GM12878 (cell line): Measurements from ENCODE around the gene TGFBR3. TPM values are rescaled to one million over a fixed set of nuclear protein-coding genes. Genes with fewer than 3 reads are reported as not detected.

Source experiments
- ATAC-seq: fragments of 200-7000 bp; cut with Tn5 transposase; 3 replicates; pipeline ENCODE4 v1.9.1; 2020; ENCODE audit warnings: mild to moderate bottlenecking, moderate library complexity
- BruUV-seq: library from RNA; stranded (reverse); fragments of 400-500 nt; replicated peaks from 2 replicates; lab custom pipeline; 2021; lab: Mats Ljungman, UMichigan
- CTCF ChIA-PET: fragments of 300-600 bp; sonication (Branson Sonifier 250); formaldehyde crosslinking; extraction: SDS; loops from one replicate; lab custom pipeline; 2021; ENCODE audit warnings: inconsistent platforms; lab: Yijun Ruan, JAX
- POLR2A ChIA-PET: fragments of 350-600 bp; formaldehyde crosslinking; extraction: SDS; loops from one replicate; lab custom pipeline; 2021; ENCODE audit warnings: inconsistent platforms; lab: Charles Lee
- RAD21 ChIA-PET: fragments of 300-600 bp; sonication (Branson Sonifier 250); formaldehyde crosslinking; loops from one replicate; lab custom pipeline; 2023; ENCODE audit warnings: antibody characterized with exemption; ENCODE audit not compliant: unreplicated experiment; lab: Charles Lee
- SMC1A ChIA-PET: fragments of 300-600 bp; sonication (Branson Sonifier 250); formaldehyde crosslinking; loops from one replicate; lab custom pipeline; 2023; ENCODE audit not compliant: unreplicated experiment, uncharacterized antibody; lab: Charles Lee
- DNase-seq: peaks from one replicate; pipeline ENCODE4 v3.0.0-alpha.2; 2011; ENCODE audit warnings: low read depth, low spot score
- FAIRE-seq: peaks from 3 replicates; lab custom pipeline; 2011; peaks lifted over from hg19 to GRCh38; lab: Jason Lieb, UNC
- H2AFZ ChIP-seq: 2 replicates; pipeline ENCODE4 v1.6.0; 2011; ENCODE audit warnings: low read depth, low read length, control low read depth; ENCODE audit not compliant: control insufficient read depth
- H3K27ac ChIP-seq: 2 replicates; pipeline ENCODE4 v1.5.1; 2011; ENCODE audit warnings: control low read depth; ENCODE audit not compliant: control insufficient read depth, insufficient read depth
- H3K27me3 ChIP-seq, 2 experiments: replicated peaks in 1 of 2; 2 replicates each; pipeline versions ENCODE4 v1.6.0 to v1.6.1; 2011; ENCODE audit warnings: low read length in 1 of 2; ENCODE audit not compliant: control insufficient read depth in 2 of 2, insufficient read depth in 2 of 2
- H3K36me3 ChIP-seq, 2 experiments: 2 replicates each; pipeline ENCODE4 v1.5.1; 2011; ENCODE audit warnings: low read length in 1 of 2; ENCODE audit not compliant: control insufficient read depth in 2 of 2, insufficient read depth in 2 of 2
- H3K4me1 ChIP-seq: 2 replicates; pipeline ENCODE4 v1.6.1; 2011; ENCODE audit warnings: mild to moderate bottlenecking, low read length, moderate library complexity, mixed read lengths; ENCODE audit not compliant: control insufficient read depth, insufficient read depth
- H3K4me2 ChIP-seq: 2 replicates; pipeline ENCODE4 v1.6.0; 2011; ENCODE audit warnings: control low read depth; ENCODE audit not compliant: control insufficient read depth, insufficient read depth
- H3K4me3 ChIP-seq: fragments of 200-600 bp; sonication (generic); 2 replicates; pipeline ENCODE4 v1.5.1; 2016
- H3K79me2 ChIP-seq: 2 replicates; pipeline ENCODE4 v1.6.0; 2011; ENCODE audit warnings: low read length; ENCODE audit not compliant: control insufficient read depth, insufficient read depth
- H3K9ac ChIP-seq: 2 replicates; pipeline ENCODE4 v1.8.0; 2011; ENCODE audit warnings: low read length, control low read depth, mixed read lengths; ENCODE audit not compliant: control insufficient read depth, insufficient read depth
- H3K9me3 ChIP-seq: replicated peaks from 3 replicates; pipeline ENCODE4 v1.5.1; 2011; ENCODE audit warnings: mild to moderate bottlenecking, low read length; ENCODE audit not compliant: control insufficient read depth, insufficient read depth
- H4K20me1 ChIP-seq: 2 replicates; pipeline ENCODE4 v1.6.0; 2011; ENCODE audit not compliant: control insufficient read depth, insufficient read depth
- CBX5 ChIP-seq: sonication (generic); IDR thresholded peaks from 2 replicates; pipeline ENCODE4 v1.6.1; 2016; ENCODE audit warnings: low read depth, moderate library complexity, mild to moderate bottlenecking, inconsistent platforms
- CEBPB ChIP-seq, 2 experiments: fragments of 150-350 bp in 1 of 2; IDR thresholded peaks; 2 replicates each; pipeline ENCODE4 v1.6.1; 2012 to 2014; ENCODE audit warnings: low read depth in 2 of 2, low read length in 2 of 2, borderline replicate concordance in 1 of 2, inconsistent platforms in 1 of 2
- HDGF ChIP-seq: fragments of 450-650 bp; IDR thresholded peaks from 2 replicates; pipeline ENCODE4 v1.6.1; 2016; ENCODE audit warnings: antibody characterized with exemption
- IRF4 ChIP-seq: IDR thresholded peaks from 2 replicates; pipeline ENCODE4 v1.6.1; 2011; ENCODE audit warnings: low read depth, low read length
- JUND ChIP-seq: IDR thresholded peaks from 2 replicates; pipeline ENCODE4 v1.6.1; 2012; ENCODE audit warnings: low read depth, mild to moderate bottlenecking, low read length, improper control_type of control experiment, moderate library complexity
- KAT2A ChIP-seq: conservative IDR thresholded peaks from 2 replicates; pipeline ENCODE4 v1.6.1; 2011; ENCODE audit warnings: low read depth, low read length; ENCODE audit not compliant: control insufficient read depth
- MTA3 ChIP-seq: IDR thresholded peaks from 2 replicates; pipeline ENCODE4 v1.6.1; 2012; ENCODE audit warnings: low read length, inconsistent platforms, borderline replicate concordance
- NR2F1 ChIP-seq: fragments of 450-650 bp; conservative IDR thresholded peaks from 2 replicates; pipeline ENCODE4 v1.6.1; 2017; ENCODE audit warnings: mild to moderate bottlenecking
- SRF ChIP-seq, 2 experiments: IDR thresholded peaks; 2 replicates each; pipeline ENCODE4 v1.6.1; 2011; ENCODE audit warnings: low read depth in 2 of 2, low read length in 2 of 2, mild to moderate bottlenecking in 1 of 2, moderate library complexity in 1 of 2
- STAT3 ChIP-seq: IDR thresholded peaks from 2 replicates; pipeline ENCODE4 v1.6.1; 2011; ENCODE audit warnings: low read depth, low read length, improper control_type of control experiment
- ZNF217 ChIP-seq: fragments of 450-650 bp; IDR thresholded peaks from 2 replicates; pipeline ENCODE4 v1.6.1; 2017; ENCODE audit warnings: antibody characterized with exemption, mild to moderate bottlenecking
- WGBS: methylation state at CpG from one replicate; pipeline ENCODE4 v1.1.6; 2016; ENCODE audit warnings: low lambda C conversion rate; ENCODE audit not compliant: insufficient replicate concordance, insufficient coverage; ENCODE audit errors: missing lambda C conversion rate; 5-methylcytosine and 5-hydroxymethylcytosine counted together
- in situ Hi-C: fragments of 300-500 bp; cut with MboI; formaldehyde crosslinking; loops from 9 replicates; pipeline ENCODE4 v1.14.3; 2018; ENCODE audit warnings: mixed read lengths
- intact Hi-C: fragments of 100-400 bp; cut with micrococcal nuclease; formaldehyde crosslinking; loops from one replicate; pipeline ENCODE4 v1.14.2; 2022; ENCODE audit not compliant: unreplicated experiment
- polyA plus RNA-seq, 11 experiments: library from polyadenylated mRNA; depleted of rRNA in 4 of 11; unstranded in 6 of 11; stranded (reverse) in 5 of 11; fragments of >200 nt; fragmentation: Nextera tagmentation in 4 of 11; fragmentation: Illumina TruSeq in 1 of 11; extraction: Ambion mirVana in 4 of 11; extraction: Trizol in 1 of 11; gene quantifications; 1 replicate in 1 of 11; 2 replicates in 10 of 11; pipeline versions ENCODE4 v1.2.1 to v1.2.3, GENCODE V29; 2011 to 2016; ENCODE audit warnings: inconsistent platforms in 2 of 11, missing spikeins in 2 of 11, low read depth in 1 of 11
- total RNA-seq, 4 experiments: library from RNA; depleted of rRNA in 3 of 4; stranded (reverse); fragments of >200 nt in 3 of 4; fragmentation: Illumina TruSeq in 1 of 4; extraction: Trizol in 1 of 4; gene quantifications; 2 replicates each; pipeline versions ENCODE4 v1.2.1 to v1.2.3, GENCODE V29; 2013 to 2021
- TF ChIP-seq, protein P1 (sequence below): fragments of 450-650 bp; formaldehyde crosslinking; IDR thresholded peaks from 2 replicates; pipeline ENCODE4 v1.4.0; 2022; ENCODE audit warnings: mild to moderate bottlenecking, moderate library complexity
- TF ChIP-seq, protein P2 (sequence below): IDR thresholded peaks from 2 replicates; pipeline ENCODE4 v1.6.1; 2012; ENCODE audit warnings: low read depth, low read length, improper control_type of control experiment
- TF ChIP-seq, protein P3 (sequence below): fragments of 450-650 bp; IDR thresholded peaks from 2 replicates; pipeline ENCODE4 v1.6.1; 2017; ENCODE audit warnings: low read depth, mild to moderate bottlenecking, moderate library complexity

TGFBR3 gene
- total and polyA plus RNA-seq, 10 of the 15 experiments (the other 5 are each of a cell fraction or from before 2014, with no cell fraction given), result 2.7 to 16.5 (median 12.6) TPM

DNA sequence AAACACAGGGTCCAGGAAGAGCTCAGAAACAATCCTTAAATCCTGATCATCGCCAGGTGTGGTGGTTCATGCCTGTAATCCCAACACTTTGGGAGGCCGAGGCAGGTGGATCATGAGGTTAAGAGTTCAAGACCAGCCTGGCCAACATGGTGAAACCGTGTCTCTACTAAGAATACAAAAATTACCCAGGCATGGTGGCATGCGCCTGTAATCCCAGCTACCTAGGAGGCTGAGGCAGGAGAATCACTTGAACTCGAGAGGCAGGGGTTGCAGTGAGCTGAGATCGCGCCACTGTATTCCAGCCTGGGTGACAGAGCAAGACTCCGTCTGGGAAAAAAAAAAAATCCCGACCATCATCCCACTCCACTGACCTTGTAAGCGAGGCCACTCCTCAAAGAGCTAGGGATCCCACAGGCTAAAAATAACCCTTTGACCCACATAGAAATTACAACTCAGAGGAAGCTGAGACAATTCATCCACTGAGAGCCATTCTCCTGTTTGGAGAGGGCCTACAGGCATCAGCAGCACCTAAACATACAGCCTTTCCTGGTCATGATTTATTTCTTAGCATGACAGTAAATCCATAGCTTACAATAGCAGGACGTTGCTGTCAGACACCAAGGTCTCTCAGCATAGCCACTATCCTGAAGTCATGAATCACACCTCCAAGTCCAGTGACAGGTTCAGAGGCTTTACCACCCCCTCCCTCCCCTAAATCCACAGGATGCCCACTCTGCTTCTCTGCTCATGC lies 66.7 kb downstream of the TGFBR3 start (continued):
- TF ChIP-seq, protein P1, sequence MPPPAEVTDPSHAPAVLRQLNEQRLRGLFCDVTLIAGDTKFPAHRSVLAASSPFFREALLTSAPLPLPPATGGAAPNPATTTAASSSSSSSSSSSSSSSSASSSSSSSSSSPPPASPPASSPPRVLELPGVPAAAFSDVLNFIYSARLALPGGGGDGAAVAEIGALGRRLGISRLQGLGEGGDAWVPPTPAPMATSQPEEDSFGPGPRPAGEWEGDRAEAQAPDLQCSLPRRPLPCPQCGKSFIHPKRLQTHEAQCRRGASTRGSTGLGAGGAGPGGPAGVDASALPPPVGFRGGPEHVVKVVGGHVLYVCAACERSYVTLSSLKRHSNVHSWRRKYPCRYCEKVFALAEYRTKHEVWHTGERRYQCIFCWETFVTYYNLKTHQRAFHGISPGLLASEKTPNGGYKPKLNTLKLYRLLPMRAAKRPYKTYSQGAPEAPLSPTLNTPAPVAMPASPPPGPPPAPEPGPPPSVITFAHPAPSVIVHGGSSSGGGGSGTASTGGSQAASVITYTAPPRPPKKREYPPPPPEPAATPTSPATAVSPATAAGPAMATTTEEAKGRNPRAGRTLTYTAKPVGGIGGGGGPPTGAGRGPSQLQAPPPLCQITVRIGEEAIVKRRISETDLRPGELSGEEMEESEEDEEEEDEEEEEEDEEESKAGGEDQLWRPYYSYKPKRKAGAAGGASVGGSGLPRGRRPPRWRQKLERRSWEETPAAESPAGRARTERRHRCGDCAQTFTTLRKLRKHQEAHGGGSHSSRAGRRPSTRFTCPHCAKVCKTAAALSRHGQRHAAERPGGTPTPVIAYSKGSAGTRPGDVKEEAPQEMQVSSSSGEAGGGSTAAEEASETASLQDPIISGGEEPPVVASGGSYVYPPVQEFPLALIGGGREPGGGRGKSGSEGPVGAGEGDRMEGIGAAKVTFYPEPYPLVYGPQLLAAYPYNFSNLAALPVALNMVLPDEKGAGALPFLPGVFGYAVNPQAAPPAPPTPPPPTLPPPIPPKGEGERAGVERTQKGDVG, result no peak
- no peak for TF ChIP-seq ZNF217

DNA sequence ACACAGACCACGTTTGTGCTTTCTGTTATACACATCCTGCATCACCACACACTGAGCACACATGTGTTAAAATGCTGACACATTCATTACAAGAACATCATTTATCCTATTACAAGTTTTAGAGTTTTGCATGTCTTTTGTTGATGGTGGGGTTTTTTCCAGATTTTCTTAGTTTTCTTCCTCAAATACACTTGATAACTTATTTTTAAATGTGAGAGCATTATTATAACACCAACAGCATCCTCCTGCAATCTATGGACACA lies 67.3 kb downstream of the TGFBR3 start:
- H3K9ac ChIP-seq, result no peak overlapping the region
- RAD21 ChIA-PET, result interaction anchor here (1.5 kb wide), 1 partner anchor 14 kb away, joined by 4 read pairs; no protein-coding TSS in a partner anchor
- H3K4me1 ChIP-seq, result peaks cover 4% of the 10 kb centered on the region; the same call in 1 of the 2 replicates
- WGBS, result 8% methylated on average over 1 of the region's 1 CpG
- intact Hi-C loops (no loop called here), in situ Hi-C loops (no loop called here)
- no peaks in the 10 kb centered on the region for H3K79me2 ChIP-seq
- H3K36me3 ChIP-seq, result no peaks in the 10 kb centered on the region
- no peaks in the 10 kb centered on the region for H4K20me1 ChIP-seq
- POLR2A ChIA-PET, result interaction anchor here (0.5 kb wide), 1 partner anchor 109 kb away, joined by 3 read pairs; no protein-coding TSS in a partner anchor
- SMC1A ChIA-PET, result no interaction called here
- no peak overlapping the region for H3K4me3 ChIP-seq
- CTCF ChIA-PET, result no interaction called here
- H3K4me2 ChIP-seq, result no peak overlapping the region
- peak; percentile 57 for ATAC-seq
- DNase-seq, result no peak
- BruUV-seq, result no TSS peak
- H3K9me3 ChIP-seq, result no peaks in the 10 kb centered on the region
- no peaks in the 10 kb centered on the region for H3K27me3 ChIP-seq
- no peak for FAIRE-seq
- H2AFZ ChIP-seq, result no peak overlapping the region
- H3K27ac ChIP-seq, result no peak overlapping the region
- TF ChIP-seq IRF4 (no peak), CBX5 (no peak), JUND (no peak), NR2F1 (no peak), KAT2A (no peak), HDGF (no peak), MTA3 (no peak), CEBPB (IDR thresholded peaks at IDR 0.05; ENCODE audit: borderline replicate concordance in 1 of 2, low read depth in 2 of 2, low read length in 2 of 2) (no peak), SRF (IDR thresholded peaks at IDR 0.05; ENCODE audit: low read depth in 2 of 2, low read length in 2 of 2) (no peak), STAT3 (no peak)
- TF ChIP-seq, protein P2, sequence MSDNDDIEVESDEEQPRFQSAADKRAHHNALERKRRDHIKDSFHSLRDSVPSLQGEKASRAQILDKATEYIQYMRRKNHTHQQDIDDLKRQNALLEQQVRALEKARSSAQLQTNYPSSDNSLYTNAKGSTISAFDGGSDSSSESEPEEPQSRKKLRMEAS, result no peak
- TF ChIP-seq, protein P3, sequence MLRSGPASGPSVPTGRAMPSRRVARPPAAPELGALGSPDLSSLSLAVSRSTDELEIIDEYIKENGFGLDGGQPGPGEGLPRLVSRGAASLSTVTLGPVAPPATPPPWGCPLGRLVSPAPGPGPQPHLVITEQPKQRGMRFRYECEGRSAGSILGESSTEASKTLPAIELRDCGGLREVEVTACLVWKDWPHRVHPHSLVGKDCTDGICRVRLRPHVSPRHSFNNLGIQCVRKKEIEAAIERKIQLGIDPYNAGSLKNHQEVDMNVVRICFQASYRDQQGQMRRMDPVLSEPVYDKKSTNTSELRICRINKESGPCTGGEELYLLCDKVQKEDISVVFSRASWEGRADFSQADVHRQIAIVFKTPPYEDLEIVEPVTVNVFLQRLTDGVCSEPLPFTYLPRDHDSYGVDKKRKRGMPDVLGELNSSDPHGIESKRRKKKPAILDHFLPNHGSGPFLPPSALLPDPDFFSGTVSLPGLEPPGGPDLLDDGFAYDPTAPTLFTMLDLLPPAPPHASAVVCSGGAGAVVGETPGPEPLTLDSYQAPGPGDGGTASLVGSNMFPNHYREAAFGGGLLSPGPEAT, result no peak
